M059J (cell line): ENCODE measurements around the gene RIMBP2. TPM values are rescaled to one million over a fixed set of nuclear protein-coding genes. Genes with fewer than 3 reads are reported as not detected.

ENCODE experiments used
- DNase-seq: peaks from one replicate; pipeline ENCODE4 v3.0.0-alpha.2; 2012; ENCODE audit warnings: low read depth
- total RNA-seq: library from RNA; depleted of rRNA; stranded (reverse); fragments of >200 nt; shearing (Covaris generic); gene quantifications from 2 replicates; pipeline ENCODE4 v1.2.3, GENCODE V29; 2014

RIMBP2 gene
- total RNA-seq, 1 experiment from 2014 or later: 0.47 TPM

DNA sequence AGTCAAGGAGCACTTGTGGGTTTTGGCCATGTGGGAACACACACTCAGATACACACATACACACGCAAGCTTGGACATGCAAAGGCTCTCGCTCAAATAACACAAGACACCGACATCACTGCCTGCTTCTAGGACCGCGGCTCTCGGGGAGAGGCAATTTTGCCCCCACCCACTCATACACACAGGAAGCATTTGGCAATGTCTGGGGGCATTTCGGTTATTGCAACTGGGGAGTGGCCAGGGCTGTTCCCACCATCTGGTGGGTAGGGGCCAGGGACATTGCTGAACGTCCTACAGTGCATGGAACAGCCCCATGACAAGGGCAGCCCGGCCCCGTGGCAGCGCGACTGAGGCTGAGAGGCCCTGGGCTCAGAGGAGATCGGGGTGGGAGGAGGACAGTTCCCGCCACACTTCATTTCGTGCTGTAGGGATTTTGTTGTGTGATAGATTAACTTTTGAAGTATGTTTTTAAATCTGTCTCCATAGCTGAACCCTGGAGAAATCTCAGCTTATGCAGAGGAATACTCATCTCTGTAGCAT is 35.6 kb downstream of the RIMBP2 start:
- DNase-seq: no peak

DNA sequence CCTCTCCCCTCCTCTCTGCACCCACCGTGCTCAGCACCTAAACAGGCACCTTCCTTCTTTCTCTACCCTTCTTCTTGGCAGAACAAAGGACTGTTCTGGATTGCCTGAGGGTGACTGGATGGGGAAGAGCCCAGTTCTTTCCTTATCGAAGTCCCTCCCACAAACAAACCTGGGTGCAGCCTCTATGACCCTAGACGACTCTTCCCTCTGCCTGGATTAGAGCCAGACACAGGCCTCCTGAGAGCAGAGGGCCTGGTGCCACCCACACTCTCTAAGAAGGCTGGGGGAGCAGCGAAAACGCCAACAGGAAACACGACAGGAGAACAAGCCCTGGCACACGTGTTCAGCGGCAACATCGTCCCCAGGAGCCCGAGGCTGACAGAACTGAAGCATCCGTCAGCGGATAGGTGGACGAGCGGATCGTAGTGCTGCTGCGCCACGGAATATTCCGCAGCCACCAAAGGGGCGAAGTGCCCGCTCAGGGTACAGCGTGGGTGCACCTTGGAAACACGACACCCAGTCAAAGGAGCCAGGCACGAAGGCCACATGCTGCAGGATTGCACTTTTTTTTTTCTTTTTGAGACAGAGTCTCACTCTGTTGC is 38.0 kb downstream of the RIMBP2 start:
- no peak for DNase-seq

DNA sequence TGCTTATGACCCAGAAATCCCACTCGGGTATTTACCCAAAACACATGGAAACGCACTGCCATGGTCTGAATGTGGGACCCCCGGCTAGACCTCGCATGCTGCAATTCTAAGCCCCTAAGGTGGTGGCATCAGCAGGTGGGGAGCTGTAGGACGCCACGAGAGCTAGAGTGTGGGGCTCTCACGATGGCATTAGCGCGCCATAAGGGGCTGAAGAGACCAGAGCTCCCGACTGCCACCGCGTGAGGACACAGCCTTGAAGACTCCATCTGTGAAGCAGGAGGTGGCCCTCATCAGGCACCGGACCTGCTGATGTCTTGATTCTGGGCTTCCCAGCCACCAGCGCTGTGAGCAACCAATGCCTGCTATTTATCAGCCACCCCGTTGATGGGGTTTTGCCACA is 40.3 kb downstream of the RIMBP2 start:
- no peak for DNase-seq

DNA sequence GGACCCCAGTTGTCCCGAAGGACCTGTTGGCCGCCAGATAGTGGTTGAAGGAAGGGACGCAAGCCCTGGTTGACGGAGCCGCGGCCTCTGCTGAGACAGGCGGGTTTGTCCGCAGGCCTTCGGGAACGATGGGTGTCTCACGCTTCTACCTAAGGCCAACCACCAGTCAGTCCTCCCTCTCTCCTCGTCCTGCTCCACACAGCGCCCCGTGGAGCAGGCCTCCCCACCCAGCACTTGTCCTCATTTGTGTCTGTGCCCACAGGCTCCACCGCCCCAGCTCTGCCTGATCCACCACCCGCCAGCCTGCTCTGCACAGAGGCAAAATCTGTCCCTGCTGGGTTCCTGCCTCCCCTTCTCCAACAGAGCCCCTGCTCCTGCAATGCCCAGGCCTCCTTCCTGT is 41.0 kb downstream of the RIMBP2 start:
- no peak for DNase-seq

DNA sequence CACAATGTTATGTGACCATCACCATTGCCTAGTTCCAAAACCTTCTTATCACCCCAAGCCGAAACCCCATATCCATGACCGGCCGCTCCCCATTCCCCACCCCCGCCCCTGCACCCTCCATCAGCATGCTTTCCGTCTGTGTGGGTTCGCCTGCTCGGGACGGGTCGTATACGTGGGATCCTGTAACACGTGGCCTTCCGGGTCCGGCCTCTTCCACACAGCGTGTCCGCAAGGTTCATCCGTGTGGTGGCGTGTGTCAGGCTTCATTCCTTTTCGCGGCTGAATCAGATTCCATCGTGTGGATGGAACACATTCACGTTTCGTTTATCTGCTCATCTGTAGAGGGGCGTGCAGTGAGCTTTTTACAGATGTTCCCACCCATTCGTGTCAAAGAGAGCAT is 41.4 kb downstream of the RIMBP2 start:
- DNase-seq: no peak

DNA sequence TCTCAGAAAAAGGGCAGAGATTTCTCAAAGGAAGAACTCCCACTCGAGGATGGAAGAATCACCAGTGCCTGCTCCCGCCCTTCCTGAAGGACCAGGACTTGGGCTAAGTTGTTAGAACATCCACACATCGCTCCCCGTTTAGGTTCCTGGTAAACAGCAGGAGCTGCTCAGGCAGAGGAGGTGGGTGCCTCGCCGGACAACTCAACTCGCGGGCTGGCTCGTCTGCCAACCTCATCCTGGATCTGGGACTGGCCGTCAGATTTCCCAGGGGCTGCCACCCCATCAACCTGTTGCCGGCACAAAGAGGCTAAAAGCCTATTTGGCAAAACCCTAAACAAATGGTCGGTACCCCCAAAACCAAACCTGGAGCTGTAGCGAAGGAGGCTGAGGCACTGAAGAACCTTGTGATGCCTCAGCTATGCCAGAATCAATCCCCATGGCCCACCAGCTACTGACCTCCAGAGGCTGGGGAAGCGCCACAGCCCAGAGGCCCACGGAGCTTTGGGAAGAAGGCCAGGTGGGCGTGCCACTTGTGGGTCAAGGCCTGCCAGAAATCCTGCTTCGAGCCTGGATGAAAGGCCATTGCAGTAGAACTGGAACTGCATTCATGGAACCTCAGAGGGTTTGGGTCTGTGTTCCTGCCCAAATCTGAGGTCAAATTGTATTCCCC is 42.9 kb downstream of the RIMBP2 start:
- no peak for DNase-seq

DNA sequence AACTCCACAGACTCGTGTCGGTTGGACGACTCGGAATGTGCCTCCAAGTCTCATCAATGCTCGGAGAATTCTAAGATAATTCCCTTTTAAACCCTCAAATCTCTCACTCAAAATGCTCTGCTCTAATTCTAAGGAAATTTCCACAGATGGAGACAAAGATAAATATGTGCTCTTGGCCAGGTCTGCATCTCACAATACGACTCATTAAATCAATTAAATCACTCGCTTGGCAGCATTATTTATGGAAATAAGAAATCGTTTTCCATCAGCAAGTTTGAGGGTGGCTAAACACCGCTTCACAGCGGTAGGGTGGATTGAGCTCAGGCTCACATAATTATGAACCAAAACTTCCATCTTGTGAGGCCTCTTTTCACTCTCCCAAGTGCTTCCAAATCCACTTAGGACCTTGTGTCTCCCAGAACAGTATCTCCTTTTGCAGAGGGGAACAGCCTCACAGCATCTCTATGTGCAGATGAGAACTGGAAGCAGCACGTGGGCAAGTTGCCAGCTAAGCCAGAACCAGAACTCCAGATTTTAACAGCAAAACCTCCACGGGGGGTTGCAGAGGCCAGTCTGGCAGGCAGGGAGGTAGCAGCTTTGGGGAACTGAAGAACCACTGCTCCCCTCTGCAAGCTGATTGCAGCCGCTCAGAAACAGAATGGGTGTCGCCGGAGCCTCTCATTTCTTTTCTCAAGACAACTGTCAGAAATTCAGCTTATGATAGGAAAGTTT is 43.8 kb downstream of the RIMBP2 start:
- no peak for DNase-seq

DNA sequence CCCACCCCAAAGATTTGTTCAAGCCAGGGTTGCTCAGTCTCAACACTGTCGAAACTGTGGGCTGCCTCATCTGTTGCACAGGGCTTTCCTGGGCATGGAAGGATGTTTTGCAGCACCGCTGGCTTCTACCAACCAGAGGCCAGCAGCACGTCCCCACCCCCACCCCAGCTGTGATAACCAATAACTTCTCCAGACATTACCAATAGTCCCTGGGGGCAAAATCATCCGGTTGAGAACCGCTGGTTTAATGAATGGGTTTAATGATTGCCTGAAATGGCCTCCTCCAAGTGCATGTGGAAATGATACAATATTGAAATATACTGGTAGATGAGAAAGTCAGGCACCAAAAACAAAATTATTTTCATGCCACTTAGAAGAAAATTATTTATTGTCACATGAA is 44.5 kb downstream of the RIMBP2 start:
- no peak for DNase-seq

DNA sequence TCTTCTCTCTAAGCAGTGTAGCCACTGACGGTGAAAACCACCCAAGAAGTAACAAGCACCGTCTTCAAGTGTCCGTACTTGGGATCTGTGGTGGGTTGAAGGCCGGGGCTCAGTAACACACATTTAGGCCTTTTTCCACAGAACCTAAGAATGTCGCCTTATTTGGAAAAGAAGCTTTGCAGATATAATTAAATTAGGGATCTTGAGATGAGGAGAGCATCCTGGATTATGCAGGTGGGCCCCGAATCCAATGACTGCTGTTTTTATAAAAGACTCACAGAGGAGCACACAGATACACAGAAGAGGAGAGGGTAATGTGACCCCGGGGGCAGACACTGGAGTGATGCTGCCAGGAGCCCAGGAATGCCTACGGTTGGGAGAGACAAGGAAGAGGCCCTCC is 46.3 kb downstream of the RIMBP2 start:
- DNase-seq: no peak

DNA sequence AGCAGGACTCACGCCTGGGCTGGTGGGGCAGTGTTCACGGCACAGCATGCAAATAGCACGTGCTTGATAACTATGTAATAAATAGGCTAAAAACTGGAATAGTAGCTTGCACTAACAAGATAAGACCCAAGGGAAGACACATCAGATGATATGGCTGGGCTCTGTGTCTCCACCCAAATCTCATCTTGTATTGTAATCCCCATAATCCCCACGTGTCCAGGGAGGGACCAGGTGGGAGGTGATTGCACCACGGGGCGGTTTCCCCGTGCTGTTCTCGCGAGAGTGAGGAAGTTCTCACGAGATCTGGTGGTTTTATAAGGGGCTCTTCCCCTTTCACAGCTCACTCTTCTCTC is 46.9 kb downstream of the RIMBP2 start:
- no peak for DNase-seq

DNA sequence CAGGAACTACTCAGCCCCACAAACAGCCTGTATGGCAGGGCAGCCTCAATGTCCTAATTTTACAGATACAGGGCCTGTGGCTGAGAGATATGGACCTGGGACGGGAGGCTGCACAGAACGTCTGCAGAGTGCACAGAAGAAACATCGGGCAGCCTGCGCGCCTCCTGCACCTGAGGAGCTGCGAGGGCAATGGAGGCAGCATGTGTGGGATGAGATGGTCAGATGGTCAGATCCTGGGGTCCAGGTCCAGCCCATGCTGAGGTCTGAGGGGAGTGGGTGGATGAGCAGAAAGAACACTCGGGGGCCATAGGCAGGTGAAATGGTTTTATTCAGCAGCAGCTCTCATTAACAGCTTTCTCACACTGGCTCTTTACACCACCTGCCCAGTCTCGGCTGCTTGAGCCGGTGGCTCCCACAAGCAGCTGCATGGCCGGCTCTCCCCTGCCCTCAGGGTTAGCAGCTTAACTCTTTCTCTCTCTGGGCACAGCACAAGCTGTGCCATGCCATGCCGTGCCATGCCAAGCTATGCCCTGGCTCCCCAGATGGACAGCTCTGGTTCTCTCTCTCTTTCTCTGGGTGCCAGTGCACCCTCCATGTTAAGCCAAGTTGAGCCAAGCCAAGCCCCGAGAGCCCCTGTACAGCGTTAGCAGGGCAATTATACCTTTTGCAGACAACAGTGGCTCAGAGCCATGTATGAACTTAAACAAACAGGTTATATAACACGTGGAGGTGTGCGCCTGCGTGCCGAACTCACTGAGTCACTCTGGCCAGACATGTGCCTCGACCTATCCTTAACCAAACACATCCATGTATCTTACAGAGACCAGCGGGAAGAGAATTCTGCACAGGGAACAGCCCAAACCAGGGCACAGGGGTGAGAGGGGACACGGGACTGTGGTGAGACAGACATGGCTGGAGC is 47.6 kb downstream of the RIMBP2 start:
- no peak for DNase-seq

DNA sequence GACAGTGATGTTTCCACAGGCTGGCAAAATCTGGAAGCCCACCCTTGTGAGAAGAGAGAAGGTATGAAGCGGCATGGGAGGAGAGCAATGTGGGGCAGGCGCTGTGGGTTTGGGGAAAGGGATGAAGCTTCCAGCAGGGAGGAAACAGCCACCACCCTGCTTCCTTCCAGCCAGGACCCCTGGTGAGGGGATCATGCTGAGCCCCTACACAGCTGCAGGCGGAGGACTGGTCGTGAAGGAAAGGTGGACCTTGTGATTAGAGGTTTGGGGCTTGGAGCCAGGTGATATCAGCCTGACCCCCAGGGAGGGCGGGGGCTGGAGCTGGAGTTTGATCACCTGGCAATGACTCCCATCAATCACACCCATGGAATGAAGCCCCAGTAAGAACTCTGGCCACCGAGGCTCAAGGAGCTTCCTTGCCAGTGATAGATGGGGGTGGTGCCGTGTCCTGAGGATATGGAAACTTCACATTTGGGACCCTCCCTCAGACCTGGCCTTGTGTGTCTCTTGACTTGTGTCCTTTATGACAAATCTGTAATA is 48.6 kb downstream of the RIMBP2 start:
- DNase-seq: no peak

DNA sequence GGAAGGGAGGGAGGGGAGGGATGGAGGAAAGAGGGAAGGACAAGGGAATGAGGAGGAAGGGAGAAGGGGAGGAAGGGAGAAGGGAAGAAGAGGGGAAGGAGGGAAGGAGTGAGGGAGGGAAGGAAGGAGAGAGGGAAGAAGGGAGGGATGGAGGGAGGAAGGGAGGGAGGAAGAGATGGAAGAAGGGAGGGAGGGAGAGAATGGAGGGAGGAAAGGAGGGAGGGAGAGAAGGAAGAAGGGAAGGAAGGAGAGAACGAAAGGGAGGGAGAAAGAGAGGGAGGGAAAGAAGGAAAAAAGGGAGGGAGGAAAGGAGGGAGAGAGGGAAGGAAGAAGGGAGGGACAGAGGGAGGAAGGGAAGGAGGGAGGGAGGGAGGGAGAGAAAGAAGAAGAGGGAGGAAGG is 49.5 kb downstream of the RIMBP2 start:
- DNase-seq: no peak

DNA sequence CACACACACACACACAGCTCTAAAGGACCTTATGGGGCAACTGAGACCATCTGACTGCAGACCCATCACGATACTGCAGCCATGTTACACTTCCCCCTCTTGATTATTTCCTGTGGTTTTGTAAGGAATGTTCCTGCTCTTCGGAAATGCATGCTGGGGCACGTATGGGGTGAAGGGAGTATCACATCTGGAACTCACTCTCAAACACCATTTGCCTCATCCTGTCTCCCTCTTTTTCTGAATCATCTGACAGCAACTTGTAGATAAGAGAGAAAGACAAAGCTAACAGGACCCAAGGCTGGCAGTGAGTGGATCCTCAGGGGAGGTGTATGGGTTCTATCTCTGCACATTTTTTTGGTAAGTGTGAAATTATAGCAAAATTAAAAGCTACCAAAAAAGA is 50.3 kb downstream of the RIMBP2 start:
- no peak for DNase-seq

DNA sequence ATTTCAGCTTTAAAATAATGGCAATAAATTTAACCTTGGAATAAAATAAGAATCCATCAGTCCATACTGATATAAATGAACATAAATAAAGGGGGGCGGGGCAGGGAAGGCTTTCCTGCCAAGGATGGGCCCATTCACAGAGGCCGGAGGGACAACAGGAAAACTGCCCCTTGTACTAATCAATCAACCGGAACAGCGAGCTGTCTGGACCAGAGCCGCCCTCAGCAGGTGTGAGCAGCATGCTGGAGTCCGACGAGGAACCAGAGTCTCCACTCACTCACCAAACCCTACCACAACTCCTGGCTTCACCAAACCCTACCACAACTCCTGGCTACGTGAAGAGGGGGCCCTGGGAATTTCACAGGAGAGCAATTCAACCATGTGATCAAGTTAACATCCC is 51.3 kb downstream of the RIMBP2 start:
- DNase-seq: no peak

DNA sequence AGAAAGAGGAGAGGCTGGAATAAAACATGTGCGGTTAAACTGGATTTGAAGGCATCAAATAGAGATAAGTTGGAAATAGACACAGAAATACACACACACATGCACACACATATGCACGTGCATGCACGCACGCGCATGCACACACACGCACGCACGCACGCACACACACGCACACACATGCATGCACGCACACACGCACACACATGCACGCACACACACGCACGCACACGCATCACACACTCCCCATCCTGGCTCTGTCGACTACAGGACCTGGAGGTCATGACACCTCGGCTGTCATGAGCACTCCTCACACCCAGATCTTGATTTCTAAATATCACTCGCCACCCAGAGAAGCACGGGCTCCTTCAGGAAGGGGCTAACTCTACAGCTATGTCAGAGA is 51.8 kb downstream of the RIMBP2 start:
- no peak for DNase-seq

DNA sequence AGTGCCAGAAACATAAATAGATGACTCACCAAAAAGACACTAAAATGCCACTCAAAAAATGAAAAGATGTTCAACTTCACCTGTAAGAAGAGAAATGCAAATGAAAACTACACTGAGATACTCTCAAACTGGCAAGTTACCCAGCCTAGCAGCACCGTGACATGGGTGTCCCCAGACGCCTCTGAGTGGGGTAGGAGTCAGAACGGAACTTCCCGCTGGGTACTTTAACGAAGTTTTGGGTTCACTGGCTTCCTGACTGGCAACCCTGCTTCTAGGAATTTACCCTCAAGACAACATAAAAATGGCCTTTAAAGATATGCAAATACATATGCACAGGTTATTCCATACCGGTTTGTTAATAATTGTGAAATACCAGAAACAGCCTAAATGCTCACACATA is 52.6 kb downstream of the RIMBP2 start:
- no peak for DNase-seq

DNA sequence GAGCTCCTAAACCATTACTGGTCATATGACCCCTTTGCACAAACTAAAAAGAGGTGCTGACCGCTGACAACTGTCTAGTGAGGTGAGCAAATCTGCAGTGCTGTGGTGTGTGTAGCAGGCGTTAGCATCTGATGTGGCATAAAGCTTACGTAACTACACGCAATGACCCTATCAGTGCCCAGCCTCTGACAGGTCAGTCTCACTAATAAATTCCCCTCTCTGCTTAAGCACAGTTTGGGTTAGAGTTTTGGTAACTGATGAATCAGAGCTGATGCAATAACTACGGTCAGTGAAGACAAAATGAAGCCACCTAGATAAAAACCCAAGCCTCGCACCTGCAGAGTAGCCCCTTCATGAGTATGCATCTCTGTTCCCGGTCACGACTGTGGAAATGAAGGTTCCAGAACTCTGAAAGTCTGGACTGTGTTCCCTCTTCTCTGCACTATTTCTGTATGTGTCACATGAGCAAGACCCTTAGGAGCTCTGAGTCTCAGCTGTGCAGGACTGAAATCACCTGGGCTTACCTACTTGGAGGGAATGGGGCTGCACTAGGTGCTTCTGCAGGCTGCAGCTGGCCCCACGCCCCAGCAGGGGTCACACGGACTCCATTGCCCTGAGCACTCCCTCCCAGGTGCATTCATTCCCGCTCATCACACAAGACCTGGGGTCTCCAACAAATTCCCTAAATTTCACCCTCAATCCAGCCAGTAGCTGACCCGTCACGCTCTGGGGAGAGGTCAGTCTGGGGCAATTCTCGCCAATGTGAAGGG is 54.4 kb downstream of the RIMBP2 start:
- no peak for DNase-seq

DNA sequence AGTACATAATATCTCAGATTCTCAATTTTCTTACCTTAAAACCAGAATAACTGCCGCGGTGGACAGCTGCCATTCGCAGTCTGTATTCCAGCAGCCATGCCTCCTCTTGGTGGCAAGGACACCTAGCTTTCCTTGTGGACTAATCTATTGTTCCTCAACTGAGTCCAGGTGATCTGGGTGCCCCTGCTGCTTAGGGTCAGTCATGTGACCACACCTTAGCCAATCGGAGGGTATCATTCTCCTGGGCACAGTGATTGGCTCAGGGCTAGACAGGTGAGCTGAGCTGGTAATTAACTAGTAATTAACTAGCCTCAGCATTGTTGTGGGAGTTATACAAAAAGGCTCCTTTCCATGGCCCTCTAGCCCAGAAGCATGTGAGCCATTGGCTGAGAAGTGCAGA is 55.0 kb downstream of the RIMBP2 start:
- DNase-seq: no peak

DNA sequence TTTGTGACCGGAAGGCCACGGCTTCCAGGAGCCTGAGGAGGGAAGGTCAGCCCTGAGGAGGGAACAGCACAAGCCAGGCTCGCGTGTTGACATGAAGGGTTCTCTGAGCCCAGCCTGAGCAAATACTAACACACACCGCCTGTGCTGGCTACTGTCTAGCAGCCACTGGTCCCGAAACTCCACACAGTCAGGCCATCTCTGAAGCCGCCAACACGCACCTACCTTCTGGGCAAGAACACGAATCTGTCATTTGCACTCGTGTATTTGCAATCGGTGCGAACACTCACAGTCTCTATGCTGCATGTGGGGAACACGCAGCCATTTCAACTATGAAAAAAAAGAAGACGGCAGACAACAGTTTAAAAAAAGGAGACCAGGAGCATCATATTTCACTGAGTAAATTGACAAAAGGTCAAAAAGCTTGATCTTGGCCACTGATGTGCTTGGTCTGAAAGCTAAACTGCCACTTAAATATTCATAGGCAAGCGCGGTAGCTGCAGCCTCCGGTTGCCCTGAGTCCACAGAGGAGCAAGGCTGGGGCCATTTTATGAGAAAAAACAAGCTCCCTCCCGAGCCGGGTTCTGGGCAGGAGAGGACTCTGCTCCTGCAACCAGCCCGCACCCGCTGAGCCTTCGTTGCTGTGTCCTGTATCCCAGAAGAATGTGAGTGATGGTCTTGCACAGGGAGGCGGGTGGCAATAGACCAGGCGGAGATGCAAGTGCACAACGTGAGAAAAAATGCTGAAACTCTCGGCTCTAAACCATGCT is 57.8 kb downstream of the RIMBP2 start:
- DNase-seq: no peak
